ENCODE results near the gene SLC6A2. TPM values are rescaled to one million over a fixed set of nuclear protein-coding genes. Genes with fewer than 3 reads are reported as not detected.

SLC6A2 gene
- total RNA-seq, 1 donor from 2014 or later = not detected

- Histone ChIP-seq H2AFZ (replicated peaks) (no peak overlapping the region), H3K4me1 (peaks cover 8% of the 10 kb centered on the region)
Measured at GRCh38 chr16:55642611-55643010, 13.2 kb upstream of the SLC6A2 start.

GRCh38 chr16:55643161-55643970, 12.4 kb upstream of the SLC6A2 start:
- Histone ChIP-seq H3K4me3 (no peak overlapping the region), H3K79me2 (ENCODE audit: low read depth) (no peaks in the 10 kb centered on the region), H3K9ac (no peak overlapping the region), H3K9me3 (ENCODE audit: low read depth) (no peaks in the 10 kb centered on the region), H3K27ac (no peak overlapping the region), H3K36me3 (no peaks in the 10 kb centered on the region), H3K4me1 (peaks cover under 1% of the 10 kb centered on the region), H3K4me2 (no peak overlapping the region), H3F3A (ENCODE audit: low read depth) (no peaks in the 10 kb centered on the region), H2AFZ (replicated peaks) (no peak overlapping the region), H3K27me3 (peaks cover 21% of the 10 kb centered on the region), H4K20me1 (ENCODE audit: low read depth) (no peaks in the 10 kb centered on the region)
- H3K4me1 Mint-ChIP-seq = peaks cover under 1% of the 10 kb centered on the region
- DNase-seq (ENCODE audit: low spot score) = no peak
- TF ChIP-seq CTCF (IDR thresholded peaks at IDR 0.05) (no peak), EZH2 (IDR thresholded peaks at IDR 0.05) (no peak), EZH2phosphoT487 (IDR thresholded peaks at IDR 0.05) (no peak)
- no peak overlapping the region for H3K4me3 Mint-ChIP-seq
- no peaks in the 10 kb centered on the region for H3K36me3 Mint-ChIP-seq
- H3K27ac Mint-ChIP-seq = no peak overlapping the region
- H3K27me3 Mint-ChIP-seq (ENCODE audit: insufficient read depth, low read depth) = peaks cover 3% of the 10 kb centered on the region
- H3K9me3 Mint-ChIP-seq = no peaks in the 10 kb centered on the region

More at GRCh38 chr16:55642611-55643010, 13.2 kb upstream of the SLC6A2 start:
- H3K79me2 ChIP-seq (ENCODE audit: low read depth) = no peaks in the 10 kb centered on the region
- Mint-ChIP-seq H3K4me3 (no peak overlapping the region), H3K27ac (no peak overlapping the region), H3K36me3 (no peaks in the 10 kb centered on the region), H3K9me3 (no peaks in the 10 kb centered on the region), H3K4me1 (peaks cover 6% of the 10 kb centered on the region), H3K27me3 (ENCODE audit: insufficient read depth, low read depth) (peaks cover 3% of the 10 kb centered on the region)
- no peaks in the 10 kb centered on the region for H3K9me3 ChIP-seq (ENCODE audit: low read depth)
- H4K20me1 ChIP-seq (ENCODE audit: low read depth) = no peaks in the 10 kb centered on the region
- no peak for DNase-seq (ENCODE audit: low spot score)
- H3K9ac ChIP-seq = no peak overlapping the region
- peaks cover 5% of the 10 kb centered on the region for H3F3A ChIP-seq (ENCODE audit: low read depth)
- H3K27ac ChIP-seq = no peak overlapping the region
- no peak for TF ChIP-seq EZH2 (IDR thresholded peaks at IDR 0.05)
- TF ChIP-seq EZH2phosphoT487 (IDR thresholded peaks at IDR 0.05) = no peak
- TF ChIP-seq CTCF (IDR thresholded peaks at IDR 0.05) = no peak
- H3K27me3 ChIP-seq = peaks cover 13% of the 10 kb centered on the region
- H3K4me3 ChIP-seq = no peak overlapping the region
- no peak overlapping the region for H3K4me2 ChIP-seq
- H3K36me3 ChIP-seq = no peaks in the 10 kb centered on the region

- Histone ChIP-seq H3F3A (ENCODE audit: low read depth) (no peaks in the 10 kb centered on the region), H3K9ac (no peak overlapping the region), H3K36me3 (no peaks in the 10 kb centered on the region), H3K27me3 (peaks cover 47% of the 10 kb centered on the region), H3K27ac (no peak overlapping the region), H4K20me1 (ENCODE audit: low read depth) (no peaks in the 10 kb centered on the region), H3K4me3 (no peak overlapping the region), H3K79me2 (ENCODE audit: low read depth) (no peaks in the 10 kb centered on the region), H2AFZ (replicated peaks) (no peak overlapping the region), H3K4me1 (no peaks in the 10 kb centered on the region), H3K9me3 (ENCODE audit: low read depth) (no peaks in the 10 kb centered on the region), H3K4me2 (no peak overlapping the region)
- H3K9me3 Mint-ChIP-seq = no peaks in the 10 kb centered on the region
- no peak overlapping the region for H3K27ac Mint-ChIP-seq
- TF ChIP-seq EZH2phosphoT487 (IDR thresholded peaks at IDR 0.05) = no peak
- TF ChIP-seq CTCF (IDR thresholded peaks at IDR 0.05) = no peak
- H3K36me3 Mint-ChIP-seq = no peaks in the 10 kb centered on the region
- H3K4me3 Mint-ChIP-seq = no peak overlapping the region
- H3K27me3 Mint-ChIP-seq (ENCODE audit: insufficient read depth, low read depth) = peaks cover 6% of the 10 kb centered on the region
- no peaks in the 10 kb centered on the region for H3K4me1 Mint-ChIP-seq
- no peak for DNase-seq (ENCODE audit: low spot score)
Measured at GRCh38 chr16:55645986-55646385, 9.8 kb upstream of the SLC6A2 start.

Data from neural progenitor cell (in vitro differentiated cells).